Mucosa of rectum (tissue), 2 donors: ENCODE data around the gene ALG12.

Source experiments
- H3K27ac ChIP-seq, 2 donors: one replicate each; pipeline ENCODE4 v1.7.0; 2013; ENCODE audit warnings: inconsistent platforms in 2 of 2, low read depth in 2 of 2, low read length in 2 of 2
- H3K27me3 ChIP-seq, 2 donors: one replicate each; pipeline ENCODE4 v1.7.0; 2013; ENCODE audit warnings: low read length in 2 of 2; ENCODE audit not compliant: control insufficient read depth in 2 of 2, insufficient read depth in 2 of 2
- H3K36me3 ChIP-seq, 2 donors: one replicate each; pipeline ENCODE4 v1.7.0; 2013; ENCODE audit warnings: low read length in 2 of 2; ENCODE audit not compliant: control insufficient read depth in 2 of 2, insufficient read depth in 2 of 2
- H3K4me1 ChIP-seq, 2 donors: one replicate each; pipeline ENCODE4 v1.7.0; 2013; ENCODE audit warnings: low read length in 2 of 2, mild to moderate bottlenecking in 1 of 2; ENCODE audit not compliant: control insufficient read depth in 2 of 2, insufficient read depth in 2 of 2
- H3K4me3 ChIP-seq, 2 donors: one replicate each; pipeline ENCODE4 v1.7.0; 2013; ENCODE audit warnings: low read length in 2 of 2
- H3K9ac ChIP-seq, 2 donors: one replicate each; pipeline ENCODE4 v1.7.0; 2013; ENCODE audit warnings: low read length in 2 of 2, low read depth in 1 of 2, mild to moderate bottlenecking in 1 of 2
- H3K9me3 ChIP-seq, 2 donors: one replicate each; pipeline ENCODE4 v1.7.0; 2013; ENCODE audit warnings: low read length in 2 of 2; ENCODE audit not compliant: control insufficient read depth in 2 of 2
- donor health status: healthy.
- donor health status: Normal muscosa, but diverticular disease.

Gene ALG12

GRCh38 chr22:49922926-49923325 is 4.7 kb upstream of the ALG12 start:
- no peak overlapping the region for H3K9ac ChIP-seq
- H3K36me3 ChIP-seq: peaks cover 7 to 23% of the 10 kb centered on the region in 2 donors
- H3K4me3 ChIP-seq: no peak overlapping the region
- peaks cover 5 to 9% of the 10 kb centered on the region in 2 donors for H3K4me1 ChIP-seq
- no peaks in the 10 kb centered on the region for H3K27me3 ChIP-seq
- H3K27ac ChIP-seq: no peak overlapping the region
- H3K9me3 ChIP-seq: no peaks in the 10 kb centered on the region

- H3K36me3 ChIP-seq: peaks cover 7 to 23% of the 10 kb centered on the region in 2 donors
- no peaks in the 10 kb centered on the region for H3K27me3 ChIP-seq
- no peak overlapping the region for H3K9ac ChIP-seq
- H3K4me1 ChIP-seq: peaks cover 5 to 9% of the 10 kb centered on the region in 2 donors
- H3K27ac ChIP-seq: no peak overlapping the region
- H3K4me3 ChIP-seq: no peak overlapping the region
- H3K9me3 ChIP-seq: no peaks in the 10 kb centered on the region
Observed at GRCh38 chr22:49922484-49922883, 4.2 kb upstream of the ALG12 start.

DNA sequence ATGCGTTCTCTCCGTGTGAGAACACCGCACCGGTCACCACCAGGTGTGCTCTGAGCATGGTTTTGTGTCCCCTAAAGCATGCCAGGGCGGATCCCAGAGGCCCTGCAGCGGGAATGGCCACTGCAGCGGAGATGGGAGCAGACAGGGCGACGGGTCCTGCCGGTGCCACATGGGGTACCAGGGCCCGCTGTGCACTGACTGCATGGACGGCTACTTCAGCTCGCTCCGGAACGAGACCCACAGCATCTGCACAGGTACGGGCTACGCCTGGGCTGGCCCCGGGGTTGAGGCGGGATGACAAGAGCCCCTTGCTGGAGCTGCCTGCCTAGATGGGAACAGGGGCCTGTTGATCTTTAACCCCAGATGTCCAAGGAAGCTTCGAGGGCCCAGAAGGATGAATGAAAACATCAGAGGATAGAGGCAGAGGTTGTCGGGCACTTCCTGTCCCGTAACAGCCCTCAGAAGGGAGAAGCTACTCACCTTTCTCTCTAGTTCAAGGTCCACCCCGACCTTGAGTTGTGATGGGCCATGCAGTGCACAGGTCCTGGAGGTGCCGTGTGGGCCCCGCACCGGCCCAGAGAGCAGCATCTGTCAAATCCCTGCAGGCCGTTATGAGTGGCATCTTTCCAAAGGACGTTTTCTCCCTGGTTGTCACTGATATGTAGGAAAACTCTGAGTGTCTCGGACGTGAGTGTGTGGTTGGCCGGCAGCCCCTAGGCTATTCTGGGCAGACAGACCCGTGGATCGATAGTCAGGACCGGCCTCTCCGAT is 3.5 kb upstream of the ALG12 start:
- no peak overlapping the region for H3K4me3 ChIP-seq
- H3K4me1 ChIP-seq: peaks cover 5 to 12% of the 10 kb centered on the region in 2 donors
- no peaks in the 10 kb centered on the region for H3K9me3 ChIP-seq
- no peaks in the 10 kb centered on the region for H3K27me3 ChIP-seq
- H3K9ac ChIP-seq: no peak overlapping the region
- H3K27ac ChIP-seq: no peak overlapping the region
- H3K36me3 ChIP-seq: peaks cover 7 to 23% of the 10 kb centered on the region in 2 donors

- Histone ChIP-seq H3K4me3 (no peak overlapping the region), H3K36me3 (peaks cover 7 to 23% of the 10 kb centered on the region in 2 donors), H3K4me1 (peaks cover 8 to 12% of the 10 kb centered on the region in 2 donors), H3K9me3 (no peaks in the 10 kb centered on the region), H3K27me3 (no peaks in the 10 kb centered on the region), H3K9ac (no peak overlapping the region), H3K27ac (no peak overlapping the region)
Observed at GRCh38 chr22:49920859-49921258, 2.6 kb upstream of the ALG12 start.

GRCh38 chr22:49918911-49919881 is 958 bp upstream of the ALG12 start:
- H3K9ac ChIP-seq: peak overlapping the region; percentile 52 to 77
- H3K27ac ChIP-seq: no peak overlapping the region

GRCh38 chr22:49916831-49917230 is 1.4 kb downstream of the ALG12 start:
- H3K4me1 ChIP-seq: peaks cover 8 to 12% of the 10 kb centered on the region in 2 donors
- H3K27me3 ChIP-seq: no peaks in the 10 kb centered on the region
- H3K4me3 ChIP-seq: peak overlapping the region in 1 of 2 donors; percentile 78
- no peaks in the 10 kb centered on the region for H3K9me3 ChIP-seq
- H3K27ac ChIP-seq: no peak overlapping the region
- peaks cover 19 to 21% of the 10 kb centered on the region in 2 donors for H3K36me3 ChIP-seq
- H3K9ac ChIP-seq: no peak overlapping the region

More at GRCh38 chr22:49918911-49919881, 958 bp upstream of the ALG12 start:
- Histone ChIP-seq H3K4me3 (peak overlapping the region; percentile 64 to 88), H3K9me3 (no peaks in the 10 kb centered on the region), H3K27me3 (no peaks in the 10 kb centered on the region), H3K36me3 (peaks cover 7 to 15% of the 10 kb centered on the region in 2 donors), H3K4me1 (peaks cover 8 to 12% of the 10 kb centered on the region in 2 donors)

DNA sequence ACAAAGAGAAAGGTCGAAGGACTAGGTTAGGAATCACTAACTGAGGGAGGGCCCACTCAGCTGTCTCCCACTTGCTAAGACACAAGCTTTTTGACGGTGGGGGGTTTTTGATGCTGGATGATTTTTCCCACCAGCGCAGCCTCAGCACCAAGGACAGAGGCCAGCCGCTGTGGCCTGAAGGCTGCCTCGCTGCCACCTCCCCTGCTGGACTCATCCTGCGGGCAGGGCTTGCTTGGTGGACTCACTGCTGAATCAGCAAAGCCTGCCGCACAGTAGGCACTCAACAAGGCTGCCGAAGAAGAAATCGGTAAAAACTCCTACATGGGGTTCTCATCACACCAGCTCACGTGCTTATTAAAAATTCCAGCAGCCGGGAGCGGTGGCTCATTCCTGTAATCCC is 2.6 kb downstream of the ALG12 start:
- Histone ChIP-seq H3K27me3 (no peaks in the 10 kb centered on the region), H3K4me1 (peaks cover 8 to 12% of the 10 kb centered on the region in 2 donors), H3K9ac (no peak overlapping the region), H3K27ac (no peak overlapping the region), H3K36me3 (peaks cover 19 to 22% of the 10 kb centered on the region in 2 donors), H3K9me3 (no peaks in the 10 kb centered on the region), H3K4me3 (no peak overlapping the region)

DNA sequence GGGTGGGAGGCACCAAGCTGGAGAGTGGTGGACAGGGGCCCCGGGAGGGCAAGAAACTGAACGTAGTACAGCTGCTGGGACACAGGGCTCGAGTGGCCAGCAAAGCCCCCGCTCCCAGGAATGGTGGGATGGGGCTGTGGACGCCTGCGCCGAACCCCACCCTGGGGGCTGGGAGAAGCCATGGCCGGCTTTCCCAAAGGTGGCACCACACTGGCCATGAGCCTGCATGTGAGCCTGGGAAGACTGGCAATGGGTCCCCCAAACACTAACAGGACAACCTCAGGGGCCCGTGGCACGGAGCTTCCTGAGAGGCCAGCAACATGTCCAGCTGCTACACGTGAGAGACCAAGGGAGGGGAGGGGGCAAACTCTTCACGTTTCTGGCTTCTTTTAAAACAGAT is 4.0 kb downstream of the ALG12 start:
- Histone ChIP-seq H3K36me3 (peaks cover 15 to 30% of the 10 kb centered on the region in 2 donors), H3K27me3 (no peaks in the 10 kb centered on the region), H3K9ac (no peak overlapping the region), H3K4me3 (no peak overlapping the region), H3K27ac (no peak overlapping the region), H3K4me1 (peaks cover 7 to 8% of the 10 kb centered on the region in 2 donors), H3K9me3 (no peaks in the 10 kb centered on the region)

DNA sequence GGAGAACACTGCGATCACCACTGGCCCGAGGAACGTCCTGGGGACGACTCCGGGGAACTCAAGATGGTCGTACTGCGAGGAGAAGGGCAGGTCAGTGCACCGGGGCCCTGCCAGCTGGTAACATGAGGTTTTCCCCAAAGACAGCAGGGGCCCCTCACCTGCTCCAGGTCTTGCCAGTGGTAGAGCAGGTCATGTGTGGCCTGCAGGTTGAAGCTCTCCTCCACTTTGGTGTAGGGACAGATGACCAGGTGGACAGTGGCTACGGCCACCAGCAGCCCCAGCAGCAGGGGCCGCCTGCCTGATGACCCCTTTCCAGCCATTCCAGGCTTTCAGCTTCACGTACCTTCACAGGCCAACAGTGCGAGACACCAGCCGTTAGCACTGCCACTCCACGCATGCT is 4.8 kb downstream of the ALG12 start:
- Histone ChIP-seq H3K4me1 (peaks cover 3% of the 10 kb centered on the region in 2 donors), H3K27ac (no peak overlapping the region), H3K4me3 (no peak overlapping the region), H3K9me3 (no peaks in the 10 kb centered on the region), H3K27me3 (no peaks in the 10 kb centered on the region), H3K36me3 (peaks cover 17 to 34% of the 10 kb centered on the region in 2 donors), H3K9ac (no peak overlapping the region)

- H3K4me1 ChIP-seq: peaks cover 3% of the 10 kb centered on the region in 2 donors
- no peak overlapping the region for H3K4me3 ChIP-seq
- H3K36me3 ChIP-seq: peaks cover 17 to 35% of the 10 kb centered on the region in 2 donors
- no peak overlapping the region for H3K9ac ChIP-seq
- H3K9me3 ChIP-seq: no peaks in the 10 kb centered on the region
- H3K27me3 ChIP-seq: no peaks in the 10 kb centered on the region
- no peak overlapping the region for H3K27ac ChIP-seq
Observed at GRCh38 chr22:49913026-49913425, 5.2 kb downstream of the ALG12 start.
